Uterus (tissue), 4 donors: ENCODE measurements around the gene KRT222. TPM values are rescaled to one million over a fixed set of nuclear protein-coding genes. Genes with fewer than 3 reads are reported as not detected.

Experiments used
- DNase-seq, 2 donors: peaks; one replicate each; pipeline ENCODE4 v3.0.0-alpha.2; 2019 to 2020
- H3K27ac ChIP-seq, 2 donors: fragments of 200-600 bp; sonication (generic); 1 replicate in 1 of 2; 2 replicates in 1 of 2; pipeline ENCODE4 v1.5.1; 2016 to 2018
- H3K27me3 ChIP-seq, 2 donors: fragments of 200-600 bp; sonication (generic); one replicate each; pipeline ENCODE4 v1.5.1; 2018 to 2019; ENCODE audit warnings: control low read depth in 1 of 2
- H3K36me3 ChIP-seq, 2 donors: fragments of 200-600 bp; sonication (generic); one replicate each; pipeline ENCODE4 v1.5.1; 2019; ENCODE audit warnings: control low read depth in 1 of 2
- H3K4me1 ChIP-seq, 2 donors: fragments of 200-600 bp; sonication (generic); one replicate each; pipeline ENCODE4 v1.5.1; 2018 to 2019; ENCODE audit warnings: control low read depth in 1 of 2
- H3K4me3 ChIP-seq, 2 donors: fragments of 200-600 bp; sonication (generic); 1 replicate in 1 of 2; 2 replicates in 1 of 2; pipeline ENCODE4 v1.5.1; 2018 to 2019; ENCODE audit warnings: mild to moderate bottlenecking in 1 of 2
- H3K9me3 ChIP-seq, 2 donors: fragments of 200-600 bp; sonication (generic); one replicate each; pipeline ENCODE4 v1.5.1; 2019; ENCODE audit warnings: control low read depth in 1 of 2
- CTCF ChIP-seq, 4 experiments: fragments of 200-600 bp in 2 of 4; fragments of 450-650 bp in 2 of 4; sonication (generic) in 2 of 4; IDR thresholded peaks; one replicate each; pipeline ENCODE4 v1.5.1; 2016 to 2019; ENCODE audit warnings: antibody characterized with exemption in 4 of 4, mild to moderate bottlenecking in 2 of 4, moderate library complexity in 1 of 4
- POLR2A ChIP-seq, 2 donors: fragments of 450-650 bp; IDR thresholded peaks; one replicate each; pipeline ENCODE4 v1.6.1; 2016; ENCODE audit warnings: antibody characterized with exemption in 2 of 2, mild to moderate bottlenecking in 1 of 2, moderate library complexity in 1 of 2
- intact Hi-C: fragments of 100-400 bp; cut with DNase I; formaldehyde crosslinking; loops from one replicate; pipeline ENCODE4 v1.15.1; 2023; ENCODE audit warnings: low total_unique reads
- total RNA-seq, 4 donors: library from RNA; depleted of rRNA in 3 of 4; stranded (reverse); fragments of >200 nt in 3 of 4; gene quantifications; one replicate each; pipeline versions ENCODE4 v1.1.0 to v1.2.4, GENCODE V29; 2014 to 2023
- donor health status: DM: yes; HTN: yes; CAD: no.

The KRT222 gene
- total RNA-seq, 4 donors from 2014 or later, result 1.6 to 4.2 (median 2.6) TPM; not detected in 1

- H3K9me3 ChIP-seq, result no peaks in the 10 kb centered on the region
- no peak overlapping the region for H3K27ac ChIP-seq
- H3K4me3 ChIP-seq, result no peak overlapping the region
- H3K4me1 ChIP-seq, result no peaks in the 10 kb centered on the region
- no peak for DNase-seq
- H3K36me3 ChIP-seq, result no peaks in the 10 kb centered on the region
- TF ChIP-seq POLR2A (IDR thresholded peaks at IDR 0.05) (no peak), CTCF (IDR thresholded peaks at IDR 0.05) (no peak)
- intact Hi-C loops, result no loop called here
- H3K27me3 ChIP-seq, result no peaks in the 10 kb centered on the region
Measured at GRCh38 chr17:40611840-40612474, 53.0 kb downstream of the KRT222 start.

- Histone ChIP-seq H3K36me3 (no peaks in the 10 kb centered on the region), H3K27ac (no peak overlapping the region), H3K4me1 (no peaks in the 10 kb centered on the region), H3K27me3 (no peaks in the 10 kb centered on the region), H3K4me3 (no peak overlapping the region), H3K9me3 (no peaks in the 10 kb centered on the region)
- no peak for DNase-seq
- TF ChIP-seq CTCF (IDR thresholded peaks at IDR 0.05) (no peak), POLR2A (IDR thresholded peaks at IDR 0.05) (no peak)
- intact Hi-C loops, result no loop called here
Measured at GRCh38 chr17:40610359-40610758, 54.6 kb downstream of the KRT222 start.

- TF ChIP-seq POLR2A (IDR thresholded peaks at IDR 0.05) (no peak), CTCF (IDR thresholded peaks at IDR 0.05) (no peak)
- H3K36me3 ChIP-seq, result no peaks in the 10 kb centered on the region
- no peak overlapping the region for H3K4me3 ChIP-seq
- no peak for DNase-seq
- no peaks in the 10 kb centered on the region for H3K27me3 ChIP-seq
- no peak overlapping the region for H3K27ac ChIP-seq
- H3K9me3 ChIP-seq, result no peaks in the 10 kb centered on the region
- intact Hi-C loops, result no loop called here
- no peaks in the 10 kb centered on the region for H3K4me1 ChIP-seq
Measured at GRCh38 chr17:40608061-40608581, 56.9 kb downstream of the KRT222 start.

DNA sequence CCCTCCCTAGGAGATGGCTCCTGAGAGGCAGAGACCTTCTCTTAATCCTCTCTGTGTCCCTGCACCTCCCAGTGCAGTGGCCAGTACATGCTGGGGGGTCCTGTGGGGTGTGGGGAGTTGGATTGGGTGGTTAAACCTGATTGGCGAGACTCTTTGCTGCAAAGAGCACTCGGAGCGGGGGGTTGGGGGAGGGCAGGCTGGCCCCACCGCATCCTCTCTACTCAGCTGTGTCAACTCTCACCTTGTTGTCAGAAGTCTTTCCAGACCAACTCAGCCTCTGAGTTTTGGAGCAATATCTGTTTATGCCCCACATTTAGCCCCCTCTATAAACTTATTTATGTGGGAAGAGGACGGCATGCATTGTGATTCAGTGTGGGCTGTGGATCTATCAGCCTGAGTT lies 57.3 kb downstream of the KRT222 start:
- DNase-seq, result no peak
- Histone ChIP-seq H3K36me3 (no peaks in the 10 kb centered on the region), H3K27me3 (no peaks in the 10 kb centered on the region), H3K27ac (no peak overlapping the region), H3K4me3 (no peak overlapping the region), H3K9me3 (no peaks in the 10 kb centered on the region), H3K4me1 (no peaks in the 10 kb centered on the region)
- intact Hi-C loops, result no loop called here
- TF ChIP-seq CTCF (IDR thresholded peaks at IDR 0.05), result no peak
- no peak for TF ChIP-seq POLR2A (IDR thresholded peaks at IDR 0.05)

DNA sequence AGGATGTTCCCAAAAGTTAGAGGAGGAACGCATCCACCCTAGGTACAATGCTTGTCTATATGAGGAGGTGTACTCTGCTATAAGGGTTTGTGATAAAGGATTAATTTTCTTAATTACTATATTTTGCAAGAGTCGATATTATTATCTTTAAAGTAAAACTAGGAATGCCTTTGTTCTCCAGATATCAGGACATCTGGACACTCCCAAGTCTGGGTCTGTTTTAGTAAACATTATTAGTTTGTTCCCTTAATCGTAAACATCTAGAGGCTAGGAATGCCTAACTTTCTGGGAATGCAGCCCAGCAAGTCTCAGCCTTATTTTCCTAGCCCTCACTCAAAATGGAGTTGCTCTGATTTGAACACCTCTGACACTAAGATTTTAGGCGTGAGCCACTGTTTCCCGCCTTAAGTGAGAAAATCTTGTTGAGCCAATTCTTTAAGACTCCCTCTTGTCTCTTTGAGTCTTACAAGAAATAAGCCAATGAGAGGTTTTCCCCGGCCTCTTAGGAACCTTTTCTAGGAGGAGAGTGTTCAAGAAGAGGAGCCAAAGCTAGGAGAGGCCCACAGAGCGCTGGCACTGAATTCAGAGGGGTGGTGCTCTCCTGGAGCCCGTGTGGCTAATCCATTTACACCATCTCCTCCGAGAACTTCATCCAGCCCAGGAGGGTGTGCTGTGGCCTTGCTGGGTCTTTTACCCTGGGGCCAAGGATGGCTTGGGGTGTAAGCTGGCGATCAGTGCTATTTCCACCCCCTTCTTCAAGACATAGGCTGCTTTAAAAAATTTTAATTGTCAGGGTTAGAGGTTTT lies 58.2 kb downstream of the KRT222 start:
- no peaks in the 10 kb centered on the region for H3K4me1 ChIP-seq
- H3K9me3 ChIP-seq, result no peaks in the 10 kb centered on the region
- TF ChIP-seq POLR2A (IDR thresholded peaks at IDR 0.05) (no peak), CTCF (IDR thresholded peaks at IDR 0.05) (no peak)
- no peak overlapping the region for H3K4me3 ChIP-seq
- no peak overlapping the region for H3K27ac ChIP-seq
- no peaks in the 10 kb centered on the region for H3K27me3 ChIP-seq
- intact Hi-C loops, result no loop called here
- DNase-seq, result no peak
- no peaks in the 10 kb centered on the region for H3K36me3 ChIP-seq
